GM12872 (cell line): ENCODE results near the gene SCARF1.

ENCODE experiments used
- TF ChIP-seq, protein P1 (sequence below): IDR thresholded peaks from 3 replicates; pipeline ENCODE4 v1.5.1; 2011; ENCODE audit warnings: low read depth, mild to moderate bottlenecking, low read length, moderate library complexity; ENCODE audit not compliant: insufficient read depth

SCARF1 gene

DNA sequence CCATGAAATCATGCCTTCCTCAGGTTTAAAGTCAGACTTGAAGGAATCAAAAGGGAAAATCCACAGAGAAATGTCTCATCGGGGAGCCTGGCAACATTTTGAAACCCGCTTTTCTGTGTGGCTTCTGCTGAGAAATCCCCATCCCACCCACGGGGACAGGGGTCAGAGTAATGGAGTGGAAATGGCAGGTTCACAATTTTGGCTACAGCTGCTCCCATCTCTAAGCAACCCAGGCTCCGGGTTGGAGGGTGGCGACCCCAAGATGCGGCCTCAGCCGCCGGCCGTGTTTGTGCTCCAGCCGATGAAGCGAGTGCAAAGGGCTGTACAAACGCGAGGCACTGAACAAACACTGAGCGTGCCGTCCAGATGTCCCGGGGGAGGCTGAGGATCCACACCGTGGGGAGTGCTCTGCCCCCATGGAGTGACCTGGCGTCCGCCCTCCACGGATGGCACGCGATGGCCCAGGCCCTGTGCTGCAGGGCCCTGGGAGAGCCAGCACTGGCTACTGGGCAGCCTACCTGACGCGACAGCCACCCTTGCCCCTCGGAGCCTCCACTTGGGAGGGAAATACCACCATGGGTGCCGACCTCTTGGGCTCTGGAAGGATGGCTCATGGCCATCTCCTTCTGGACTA is 39.1 kb downstream of the SCARF1 start:
- TF ChIP-seq, protein P1, sequence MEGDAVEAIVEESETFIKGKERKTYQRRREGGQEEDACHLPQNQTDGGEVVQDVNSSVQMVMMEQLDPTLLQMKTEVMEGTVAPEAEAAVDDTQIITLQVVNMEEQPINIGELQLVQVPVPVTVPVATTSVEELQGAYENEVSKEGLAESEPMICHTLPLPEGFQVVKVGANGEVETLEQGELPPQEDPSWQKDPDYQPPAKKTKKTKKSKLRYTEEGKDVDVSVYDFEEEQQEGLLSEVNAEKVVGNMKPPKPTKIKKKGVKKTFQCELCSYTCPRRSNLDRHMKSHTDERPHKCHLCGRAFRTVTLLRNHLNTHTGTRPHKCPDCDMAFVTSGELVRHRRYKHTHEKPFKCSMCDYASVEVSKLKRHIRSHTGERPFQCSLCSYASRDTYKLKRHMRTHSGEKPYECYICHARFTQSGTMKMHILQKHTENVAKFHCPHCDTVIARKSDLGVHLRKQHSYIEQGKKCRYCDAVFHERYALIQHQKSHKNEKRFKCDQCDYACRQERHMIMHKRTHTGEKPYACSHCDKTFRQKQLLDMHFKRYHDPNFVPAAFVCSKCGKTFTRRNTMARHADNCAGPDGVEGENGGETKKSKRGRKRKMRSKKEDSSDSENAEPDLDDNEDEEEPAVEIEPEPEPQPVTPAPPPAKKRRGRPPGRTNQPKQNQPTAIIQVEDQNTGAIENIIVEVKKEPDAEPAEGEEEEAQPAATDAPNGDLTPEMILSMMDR: no peak

DNA sequence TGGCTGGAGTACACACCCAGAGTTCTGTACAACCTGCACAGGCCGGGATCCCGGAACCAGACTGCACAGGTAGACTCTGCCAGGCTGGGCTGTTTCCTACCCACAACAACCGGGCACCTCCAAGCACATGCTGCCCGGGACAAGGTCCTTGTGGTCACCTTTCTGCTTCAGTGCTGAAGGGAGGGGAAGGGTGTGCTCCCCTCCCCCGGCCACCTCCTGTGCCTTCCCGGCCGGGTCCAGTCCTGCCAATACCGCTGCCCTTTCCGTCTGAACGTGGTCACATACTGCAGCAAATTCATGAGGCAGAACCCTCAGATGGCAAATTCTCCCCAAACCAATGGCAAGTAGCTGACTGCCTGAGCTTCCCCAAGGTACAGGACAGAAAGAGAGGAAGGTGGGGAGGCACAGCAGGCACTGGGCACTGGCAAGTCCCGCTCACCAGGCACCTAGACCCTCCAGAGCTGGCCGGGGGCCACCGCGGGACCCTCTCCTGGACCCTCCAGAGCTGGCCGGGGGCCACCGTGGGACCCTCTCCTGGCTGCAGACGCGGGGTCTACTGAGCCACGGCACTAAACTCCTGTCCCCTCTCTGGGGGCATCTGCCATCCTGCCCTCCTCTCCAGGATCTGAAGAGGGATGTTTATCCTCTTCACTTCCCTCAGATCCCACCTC is 39.7 kb downstream of the SCARF1 start:
- TF ChIP-seq, protein P1: no peak

DNA sequence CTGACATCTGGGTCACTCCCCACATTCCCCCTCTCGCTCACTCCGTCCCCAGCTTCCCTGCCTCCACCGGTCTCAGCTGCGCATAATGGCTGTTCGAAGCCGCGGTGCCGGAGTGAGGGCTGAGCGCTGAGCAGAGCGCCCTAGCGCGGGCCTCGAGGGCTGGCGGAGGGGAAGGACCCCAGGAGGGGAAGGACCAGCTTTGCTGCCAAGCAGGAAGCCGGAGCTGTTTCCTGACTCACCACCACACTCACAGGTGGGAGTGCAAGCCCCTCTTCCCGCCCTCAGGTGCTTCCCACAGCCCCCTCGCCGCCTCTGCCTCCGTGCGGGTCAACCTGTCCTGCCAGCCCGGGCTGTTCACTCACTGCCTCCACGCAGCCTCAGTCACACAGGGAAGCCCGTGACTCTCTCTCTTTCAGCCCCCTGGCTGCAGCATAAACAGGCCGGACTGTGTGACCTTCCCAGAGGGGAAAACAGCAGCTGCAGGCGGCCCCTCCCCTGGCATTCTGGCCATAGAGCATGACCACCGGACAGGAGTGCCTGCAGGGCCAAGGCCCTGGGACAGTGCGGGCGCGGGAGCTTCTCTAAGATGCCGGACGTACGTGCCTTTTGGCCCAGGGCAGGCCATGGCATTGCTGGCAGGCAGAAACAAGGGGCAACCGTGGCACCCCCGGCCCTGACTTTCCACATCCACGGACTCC is 40.6 kb downstream of the SCARF1 start:
- TF ChIP-seq, protein P1: no peak

DNA sequence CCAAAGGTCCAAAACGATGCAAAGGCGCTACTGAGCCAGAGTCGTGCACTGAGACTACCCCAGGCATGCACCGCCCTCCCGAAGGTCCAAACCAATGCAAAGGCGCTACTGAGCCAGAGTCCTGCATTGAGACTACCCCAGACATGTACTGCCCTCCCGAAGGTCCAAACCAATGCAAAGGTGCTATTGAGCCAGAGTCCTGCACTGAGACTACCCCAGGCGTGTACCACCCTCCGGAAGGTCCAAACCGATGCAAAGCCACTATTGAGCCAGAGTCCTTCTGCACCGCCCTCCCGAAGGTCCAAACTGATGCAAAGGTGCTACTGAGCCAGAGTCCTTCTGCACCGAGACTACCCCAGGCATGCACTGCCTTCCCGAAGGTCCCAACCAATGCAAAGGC is 44.0 kb downstream of the SCARF1 start:
- TF ChIP-seq, protein P1: no peak

DNA sequence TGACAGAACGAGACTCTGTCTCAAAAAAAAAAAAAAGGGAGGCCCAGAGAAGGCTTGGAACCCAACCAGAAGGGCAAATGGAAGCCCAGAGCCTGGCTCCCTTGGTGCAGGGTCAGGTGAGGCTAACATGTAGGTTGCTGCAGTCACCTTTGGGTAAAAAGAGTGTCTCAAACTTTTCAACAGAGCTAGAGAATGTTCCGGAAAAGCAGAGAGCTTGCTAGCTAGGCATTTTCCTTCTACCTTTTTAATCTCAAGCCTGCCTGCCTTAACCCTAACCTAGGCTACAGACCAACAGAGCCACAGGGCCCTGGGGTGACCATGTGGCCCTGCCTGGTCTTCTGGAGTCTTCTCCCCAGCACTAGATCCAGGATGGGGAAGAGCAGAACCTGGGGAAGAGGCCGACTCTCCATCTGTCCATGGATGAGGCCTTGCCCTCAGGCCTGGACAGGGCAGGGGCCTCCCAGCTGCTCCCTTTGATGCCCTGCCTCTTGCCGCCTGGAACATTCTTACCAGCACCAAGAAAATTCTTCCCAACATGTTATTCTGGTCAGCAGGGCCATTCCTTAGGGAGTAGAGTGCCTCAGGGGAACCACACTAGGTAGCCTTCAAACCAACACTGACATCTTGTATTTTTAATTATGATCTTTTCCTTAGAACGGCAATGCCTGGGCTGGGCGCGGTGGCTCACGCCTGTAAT is 47.0 kb downstream of the SCARF1 start:
- TF ChIP-seq, protein P1: no peak

DNA sequence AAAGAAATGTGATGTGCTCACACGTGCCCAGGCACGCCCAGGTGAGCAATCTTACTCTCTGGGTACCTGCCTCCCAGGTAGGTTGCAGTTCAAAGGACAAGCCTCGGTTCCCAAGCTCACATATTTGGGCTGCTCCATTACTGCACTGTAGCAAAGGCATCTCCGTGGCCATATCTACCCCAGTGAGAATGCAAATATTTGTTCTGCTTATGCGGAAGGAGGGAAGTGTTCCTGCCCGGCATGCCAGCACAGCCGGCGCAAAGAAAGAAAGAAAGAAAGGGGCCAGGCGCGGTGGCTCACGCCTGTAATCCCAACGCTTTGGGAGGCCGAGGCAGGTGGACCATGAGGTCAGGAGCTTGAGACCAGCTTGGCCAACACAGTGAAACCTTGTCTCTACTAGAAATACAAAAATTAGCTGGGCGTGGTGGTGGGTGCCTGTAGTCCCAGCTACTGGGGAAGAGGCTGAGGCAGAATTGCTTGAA is 47.6 kb downstream of the SCARF1 start:
- TF ChIP-seq, protein P1: no peak

DNA sequence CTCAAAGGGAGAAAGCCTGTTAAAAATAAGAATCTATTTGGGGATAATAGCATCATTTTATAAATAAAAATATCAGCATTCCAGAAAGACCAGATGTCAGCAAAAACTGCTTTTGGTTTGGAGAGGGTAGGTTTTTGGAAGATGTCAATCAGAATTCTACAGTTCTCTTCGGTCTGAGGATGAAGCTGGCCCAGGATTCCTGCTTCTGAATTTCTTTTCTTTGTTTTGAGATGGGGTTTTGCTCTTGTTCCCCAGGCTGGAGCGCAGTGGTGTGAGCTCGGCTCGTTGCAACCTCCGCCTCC is 52.0 kb downstream of the SCARF1 start:
- TF ChIP-seq, protein P1: no peak
